WTC11 (cell line): ENCODE measurements around the gene USP51.

Source experiments
- ATF1 ChIP-seq: sonication (generic); formaldehyde crosslinking; IDR thresholded peaks from 2 replicates; pipeline ENCODE4 v1.8.1; 2023; ENCODE audit warnings: mild to moderate bottlenecking, moderate library complexity, missing genetic modification reagents
- CTCF ChIP-seq: fragments of 200-600 bp; IDR thresholded peaks from 2 replicates; pipeline ENCODE4 v1.8.0; 2022; ENCODE audit warnings: antibody characterized with exemption
- FOXP1 ChIP-seq: sonication (generic); formaldehyde crosslinking; IDR thresholded peaks from 2 replicates; pipeline ENCODE4 v1.8.0; 2022; ENCODE audit warnings: missing genetic modification reagents, mild to moderate bottlenecking, moderate library complexity, borderline replicate concordance
- GABPB1 ChIP-seq: sonication (generic); formaldehyde crosslinking; IDR thresholded peaks from 2 replicates; pipeline ENCODE4 v1.8.1; 2023; ENCODE audit warnings: mild to moderate bottlenecking, missing genetic modification reagents
- JUN ChIP-seq: sonication (generic); formaldehyde crosslinking; IDR thresholded peaks from 2 replicates; pipeline ENCODE4 v1.8.0; 2023; ENCODE audit warnings: mild to moderate bottlenecking, missing genetic modification reagents
- MAX ChIP-seq: sonication (generic); formaldehyde crosslinking; IDR thresholded peaks from 2 replicates; pipeline ENCODE4 v1.8.0; 2022; ENCODE audit warnings: mild to moderate bottlenecking, missing genetic modification reagents
- MYBL2 ChIP-seq: sonication (generic); formaldehyde crosslinking; IDR thresholded peaks from 2 replicates; pipeline ENCODE4 v1.8.1; 2023; ENCODE audit warnings: mild to moderate bottlenecking, moderate library complexity, missing genetic modification reagents
- NFE2L1 ChIP-seq: sonication (generic); formaldehyde crosslinking; IDR thresholded peaks from 2 replicates; pipeline ENCODE4 v1.8.1; 2023; ENCODE audit warnings: missing genetic modification reagents
- ZBTB21 ChIP-seq: sonication (generic); formaldehyde crosslinking; IDR thresholded peaks from 2 replicates; pipeline ENCODE4 v1.8.1; 2023; ENCODE audit warnings: mild to moderate bottlenecking, missing genetic modification reagents, borderline replicate concordance
- ZNF232 ChIP-seq: sonication (generic); formaldehyde crosslinking; IDR thresholded peaks from 2 replicates; pipeline ENCODE4 v1.8.0; 2022; ENCODE audit warnings: mild to moderate bottlenecking, missing genetic modification reagents
- ZNF416 ChIP-seq: fragments of 250-450 bp; sonication (Bioruptor Pico); IDR thresholded peaks from 2 replicates; pipeline ENCODE4 v1.9.0; 2021; ENCODE audit warnings: mild to moderate bottlenecking, inconsistent platforms
- TF ChIP-seq, protein P1 (sequence below): sonication (generic); formaldehyde crosslinking; conservative IDR thresholded peaks from 2 replicates; pipeline ENCODE4 v1.8.1; 2023; ENCODE audit warnings: mild to moderate bottlenecking, low read depth, missing genetic modification reagents, moderate library complexity
- TF ChIP-seq, protein P2 (sequence below): sonication (generic); formaldehyde crosslinking; IDR thresholded peaks from 2 replicates; pipeline ENCODE4 v1.8.1; 2023; ENCODE audit warnings: mild to moderate bottlenecking, missing genetic modification reagents

GRCh38 chrX:55450259-55450658 is 39.4 kb downstream of the USP51 start:
- TF ChIP-seq CTCF (no peak), ZNF232 (CRISPR knock-in tag) (no peak), JUN (CRISPR knock-in tag) (no peak), ZNF416 (CRISPR knock-in tag) (no peak), FOXP1 (no peak), NFE2L1 (CRISPR knock-in tag) (no peak), ATF1 (no peak), ZBTB21 (CRISPR knock-in tag) (no peak), GABPB1 (no peak), MYBL2 (CRISPR knock-in tag) (no peak), MAX (no peak)
- TF ChIP-seq, protein P1, sequence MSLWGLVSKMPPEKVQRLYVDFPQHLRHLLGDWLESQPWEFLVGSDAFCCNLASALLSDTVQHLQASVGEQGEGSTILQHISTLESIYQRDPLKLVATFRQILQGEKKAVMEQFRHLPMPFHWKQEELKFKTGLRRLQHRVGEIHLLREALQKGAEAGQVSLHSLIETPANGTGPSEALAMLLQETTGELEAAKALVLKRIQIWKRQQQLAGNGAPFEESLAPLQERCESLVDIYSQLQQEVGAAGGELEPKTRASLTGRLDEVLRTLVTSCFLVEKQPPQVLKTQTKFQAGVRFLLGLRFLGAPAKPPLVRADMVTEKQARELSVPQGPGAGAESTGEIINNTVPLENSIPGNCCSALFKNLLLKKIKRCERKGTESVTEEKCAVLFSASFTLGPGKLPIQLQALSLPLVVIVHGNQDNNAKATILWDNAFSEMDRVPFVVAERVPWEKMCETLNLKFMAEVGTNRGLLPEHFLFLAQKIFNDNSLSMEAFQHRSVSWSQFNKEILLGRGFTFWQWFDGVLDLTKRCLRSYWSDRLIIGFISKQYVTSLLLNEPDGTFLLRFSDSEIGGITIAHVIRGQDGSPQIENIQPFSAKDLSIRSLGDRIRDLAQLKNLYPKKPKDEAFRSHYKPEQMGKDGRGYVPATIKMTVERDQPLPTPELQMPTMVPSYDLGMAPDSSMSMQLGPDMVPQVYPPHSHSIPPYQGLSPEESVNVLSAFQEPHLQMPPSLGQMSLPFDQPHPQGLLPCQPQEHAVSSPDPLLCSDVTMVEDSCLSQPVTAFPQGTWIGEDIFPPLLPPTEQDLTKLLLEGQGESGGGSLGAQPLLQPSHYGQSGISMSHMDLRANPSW (CRISPR knock-in tag), result no peak
- TF ChIP-seq, protein P2, sequence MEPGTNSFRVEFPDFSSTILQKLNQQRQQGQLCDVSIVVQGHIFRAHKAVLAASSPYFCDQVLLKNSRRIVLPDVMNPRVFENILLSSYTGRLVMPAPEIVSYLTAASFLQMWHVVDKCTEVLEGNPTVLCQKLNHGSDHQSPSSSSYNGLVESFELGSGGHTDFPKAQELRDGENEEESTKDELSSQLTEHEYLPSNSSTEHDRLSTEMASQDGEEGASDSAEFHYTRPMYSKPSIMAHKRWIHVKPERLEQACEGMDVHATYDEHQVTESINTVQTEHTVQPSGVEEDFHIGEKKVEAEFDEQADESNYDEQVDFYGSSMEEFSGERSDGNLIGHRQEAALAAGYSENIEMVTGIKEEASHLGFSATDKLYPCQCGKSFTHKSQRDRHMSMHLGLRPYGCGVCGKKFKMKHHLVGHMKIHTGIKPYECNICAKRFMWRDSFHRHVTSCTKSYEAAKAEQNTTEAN (CRISPR knock-in tag), result no peak
